ENCODE results near the gene VMP1.

Gene VMP1

DNA sequence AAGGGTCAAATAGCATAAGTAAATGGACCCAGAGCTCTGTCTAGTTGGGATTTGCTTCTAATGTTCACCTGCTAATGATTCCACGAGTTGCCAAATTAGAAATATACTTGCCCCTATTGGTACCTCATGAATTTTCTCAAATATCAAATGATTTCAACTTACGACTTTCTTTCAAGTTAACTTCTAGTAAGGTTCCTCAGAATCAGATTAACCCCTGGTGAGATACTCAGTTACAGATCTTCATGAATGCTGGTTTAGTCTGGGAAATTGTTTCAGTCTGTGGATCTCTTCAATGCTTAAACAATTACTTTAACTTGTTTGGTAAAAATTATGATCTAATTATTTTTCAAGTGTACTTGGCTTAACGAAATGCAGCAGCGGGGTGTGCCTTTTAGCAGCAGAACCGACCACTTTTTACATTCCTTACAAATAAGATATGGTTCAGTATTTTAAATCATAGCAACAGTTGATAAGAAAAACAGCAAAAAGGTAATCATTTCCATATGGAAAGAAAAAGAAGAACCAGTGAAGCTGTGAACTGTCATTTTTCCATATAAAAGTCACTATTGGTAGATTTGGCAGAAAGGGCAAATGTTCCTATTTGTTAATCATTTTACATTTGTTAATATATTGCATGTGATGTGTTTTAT is 150.8 kb downstream of the VMP1 start:
- TF ChIP-seq, protein P1, sequence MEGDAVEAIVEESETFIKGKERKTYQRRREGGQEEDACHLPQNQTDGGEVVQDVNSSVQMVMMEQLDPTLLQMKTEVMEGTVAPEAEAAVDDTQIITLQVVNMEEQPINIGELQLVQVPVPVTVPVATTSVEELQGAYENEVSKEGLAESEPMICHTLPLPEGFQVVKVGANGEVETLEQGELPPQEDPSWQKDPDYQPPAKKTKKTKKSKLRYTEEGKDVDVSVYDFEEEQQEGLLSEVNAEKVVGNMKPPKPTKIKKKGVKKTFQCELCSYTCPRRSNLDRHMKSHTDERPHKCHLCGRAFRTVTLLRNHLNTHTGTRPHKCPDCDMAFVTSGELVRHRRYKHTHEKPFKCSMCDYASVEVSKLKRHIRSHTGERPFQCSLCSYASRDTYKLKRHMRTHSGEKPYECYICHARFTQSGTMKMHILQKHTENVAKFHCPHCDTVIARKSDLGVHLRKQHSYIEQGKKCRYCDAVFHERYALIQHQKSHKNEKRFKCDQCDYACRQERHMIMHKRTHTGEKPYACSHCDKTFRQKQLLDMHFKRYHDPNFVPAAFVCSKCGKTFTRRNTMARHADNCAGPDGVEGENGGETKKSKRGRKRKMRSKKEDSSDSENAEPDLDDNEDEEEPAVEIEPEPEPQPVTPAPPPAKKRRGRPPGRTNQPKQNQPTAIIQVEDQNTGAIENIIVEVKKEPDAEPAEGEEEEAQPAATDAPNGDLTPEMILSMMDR (IDR thresholded peaks at IDR 0.05; ENCODE audit: borderline replicate concordance, extremely low read depth, low read length, poor library complexity, severe bottlenecking) = no peak
- no peak for TF ChIP-seq EZH2 (IDR thresholded peaks at IDR 0.05; ENCODE audit: borderline replicate concordance, low read depth, low read length, severe bottlenecking)
- ATAC-seq (ENCODE audit: insufficient read depth, low read depth) = no peak

DNA sequence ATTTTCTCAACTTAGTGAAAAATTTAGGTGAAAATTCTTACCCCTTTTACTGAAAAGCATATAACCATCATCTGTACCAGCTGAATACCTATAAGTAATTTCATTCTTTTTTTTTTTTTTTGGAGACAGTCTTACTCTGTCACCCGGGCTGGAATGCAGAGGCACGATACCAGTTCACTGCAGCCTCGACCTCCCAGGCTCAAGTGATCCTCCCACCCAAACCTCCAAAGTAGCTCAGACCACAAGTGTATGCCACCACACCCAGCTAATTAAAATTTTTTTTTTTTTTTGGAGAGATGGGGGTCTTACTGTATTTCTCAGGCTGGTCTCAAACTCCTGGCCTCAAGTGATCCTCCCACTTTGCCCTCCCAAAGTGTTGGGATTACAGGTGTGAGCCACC is 151.5 kb downstream of the VMP1 start:
- H3K27ac ChIP-seq (ENCODE audit: low read length) = no peak overlapping the region

More for the DNA sequence above, 150.8 kb downstream of the VMP1 start:
- Histone ChIP-seq H2AFZ (ENCODE audit: low read depth, low read length) (no peak overlapping the region), H3K27ac (ENCODE audit: low read length) (no peak overlapping the region), H3K4me1 (ENCODE audit: insufficient read depth, low read length) (peaks cover 5% of the 10 kb centered on the region), H4K20me1 (ENCODE audit: insufficient read depth, low read length) (no peaks in the 10 kb centered on the region), H3K9me3 (ENCODE audit: insufficient read depth, low read length, severe bottlenecking) (no peaks in the 10 kb centered on the region), H3K36me3 (ENCODE audit: insufficient read depth, low read length) (peaks cover 14% of the 10 kb centered on the region), H3K4me3 (ENCODE audit: low read depth in 1 of 2, low read length in 2 of 2) (no peak overlapping the region), H3K79me2 (ENCODE audit: insufficient read depth, low read length) (no peaks in the 10 kb centered on the region), H3K9ac (ENCODE audit: low read depth, low read length) (no peak overlapping the region), H3K27me3 (ENCODE audit: insufficient read depth, low read length, poor library complexity) (no peaks in the 10 kb centered on the region), H3K4me2 (ENCODE audit: insufficient read depth, low read length) (no peak overlapping the region)
- no peak for DNase-seq

DNA sequence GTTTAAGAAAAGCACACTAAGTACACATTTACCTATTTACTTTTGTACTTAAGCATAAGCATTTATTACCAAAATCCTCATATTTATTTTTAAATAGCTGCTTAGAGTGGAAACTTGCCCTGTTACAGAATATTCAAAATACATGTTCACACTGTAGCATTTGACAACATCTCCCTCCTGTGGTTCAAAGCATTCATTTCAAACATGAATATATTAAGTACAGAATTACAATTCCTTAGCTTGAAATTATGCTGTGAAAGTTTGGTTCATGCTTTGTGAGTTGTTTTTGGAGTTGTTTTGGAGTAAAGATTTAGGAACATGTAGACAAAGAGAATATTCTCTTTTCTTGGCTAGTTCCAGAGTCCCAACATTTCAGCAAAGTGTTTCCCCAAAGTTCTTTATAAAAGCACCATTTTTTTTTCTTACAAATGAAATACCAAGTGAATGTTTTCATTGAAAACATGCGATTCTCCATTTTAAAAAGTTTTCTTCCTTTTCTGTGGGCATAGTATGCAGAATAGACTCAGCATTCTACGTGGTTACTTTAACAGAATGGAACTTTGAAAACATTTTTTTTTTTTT is 152.1 kb downstream of the VMP1 start:
- no peak overlapping the region for H2AFZ ChIP-seq (ENCODE audit: low read depth, low read length)
- H3K4me2 ChIP-seq (ENCODE audit: insufficient read depth, low read length) = no peak overlapping the region
- no peaks in the 10 kb centered on the region for H3K9me3 ChIP-seq (ENCODE audit: insufficient read depth, low read length, severe bottlenecking)
- no peaks in the 10 kb centered on the region for H3K4me1 ChIP-seq (ENCODE audit: insufficient read depth, low read length)
- ATAC-seq (ENCODE audit: insufficient read depth, low read depth) = no peak; the same call in 2 of the 3 replicates
- no peak overlapping the region for H3K9ac ChIP-seq (ENCODE audit: low read depth, low read length)
- H3K79me2 ChIP-seq (ENCODE audit: insufficient read depth, low read length) = no peaks in the 10 kb centered on the region
- H3K36me3 ChIP-seq (ENCODE audit: insufficient read depth, low read length) = peaks cover 21% of the 10 kb centered on the region
- DNase-seq = no peak
- TF ChIP-seq, protein P1 (IDR thresholded peaks at IDR 0.05; ENCODE audit: borderline replicate concordance, extremely low read depth, low read length, poor library complexity, severe bottlenecking) = peak; percentile 60
- no peak for TF ChIP-seq EZH2 (IDR thresholded peaks at IDR 0.05; ENCODE audit: borderline replicate concordance, low read depth, low read length, severe bottlenecking)
- H3K27me3 ChIP-seq (ENCODE audit: insufficient read depth, low read length, poor library complexity) = no peaks in the 10 kb centered on the region
- no peak overlapping the region for H3K27ac ChIP-seq (ENCODE audit: low read length)
- H3K4me3 ChIP-seq (ENCODE audit: low read depth in 1 of 2, low read length in 2 of 2) = no peak overlapping the region
- H4K20me1 ChIP-seq (ENCODE audit: insufficient read depth, low read length) = no peaks in the 10 kb centered on the region

More for the DNA sequence above, 151.5 kb downstream of the VMP1 start:
- Histone ChIP-seq H2AFZ (ENCODE audit: low read depth, low read length) (no peak overlapping the region), H3K9me3 (ENCODE audit: insufficient read depth, low read length, severe bottlenecking) (no peaks in the 10 kb centered on the region), H4K20me1 (ENCODE audit: insufficient read depth, low read length) (no peaks in the 10 kb centered on the region), H3K4me1 (ENCODE audit: insufficient read depth, low read length) (no peaks in the 10 kb centered on the region), H3K36me3 (ENCODE audit: insufficient read depth, low read length) (peaks cover 16% of the 10 kb centered on the region), H3K4me2 (ENCODE audit: insufficient read depth, low read length) (no peak overlapping the region), H3K79me2 (ENCODE audit: insufficient read depth, low read length) (no peaks in the 10 kb centered on the region), H3K9ac (ENCODE audit: low read depth, low read length) (no peak overlapping the region), H3K27me3 (ENCODE audit: insufficient read depth, low read length, poor library complexity) (no peaks in the 10 kb centered on the region), H3K4me3 (ENCODE audit: low read depth in 1 of 2, low read length in 2 of 2) (no peak overlapping the region)
- DNase-seq (no peak), ATAC-seq (ENCODE audit: insufficient read depth, low read depth) (no peak)
- TF ChIP-seq EZH2 (IDR thresholded peaks at IDR 0.05; ENCODE audit: borderline replicate concordance, low read depth, low read length, severe bottlenecking) = no peak
- TF ChIP-seq, protein P1 (IDR thresholded peaks at IDR 0.05; ENCODE audit: borderline replicate concordance, extremely low read depth, low read length, poor library complexity, severe bottlenecking) = no peak
